ENCODE results near the gene HIBADH.

The HIBADH gene

DNA sequence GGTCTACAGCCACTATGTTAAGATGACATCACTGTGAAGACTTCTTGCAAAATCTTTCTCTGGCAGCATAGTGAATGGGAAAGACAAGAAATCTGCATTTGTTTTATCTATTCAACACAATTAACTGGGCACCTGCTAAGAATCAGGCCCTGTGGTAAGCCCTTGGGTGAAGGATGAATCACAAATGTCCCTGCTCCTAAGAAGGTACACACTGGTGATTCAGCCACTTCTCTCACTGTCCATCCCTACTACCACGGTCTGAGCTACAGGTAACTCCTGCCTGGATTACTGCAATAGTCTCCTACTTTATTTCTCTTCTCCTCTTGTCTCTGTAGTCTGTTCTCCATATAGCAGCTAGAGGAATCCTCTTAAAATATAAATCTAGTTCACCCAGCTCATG, 116.1 kb downstream of the HIBADH start:
- Histone ChIP-seq H3K27me3 (no peaks in the 10 kb centered on the region), H3K4me3 (ENCODE audit: low read depth, low read length) (no peak overlapping the region), H3K9me3 (no peaks in the 10 kb centered on the region), H3K36me3 (no peaks in the 10 kb centered on the region), H3K4me1 (no peaks in the 10 kb centered on the region)
- TF ChIP-seq, protein P1, sequence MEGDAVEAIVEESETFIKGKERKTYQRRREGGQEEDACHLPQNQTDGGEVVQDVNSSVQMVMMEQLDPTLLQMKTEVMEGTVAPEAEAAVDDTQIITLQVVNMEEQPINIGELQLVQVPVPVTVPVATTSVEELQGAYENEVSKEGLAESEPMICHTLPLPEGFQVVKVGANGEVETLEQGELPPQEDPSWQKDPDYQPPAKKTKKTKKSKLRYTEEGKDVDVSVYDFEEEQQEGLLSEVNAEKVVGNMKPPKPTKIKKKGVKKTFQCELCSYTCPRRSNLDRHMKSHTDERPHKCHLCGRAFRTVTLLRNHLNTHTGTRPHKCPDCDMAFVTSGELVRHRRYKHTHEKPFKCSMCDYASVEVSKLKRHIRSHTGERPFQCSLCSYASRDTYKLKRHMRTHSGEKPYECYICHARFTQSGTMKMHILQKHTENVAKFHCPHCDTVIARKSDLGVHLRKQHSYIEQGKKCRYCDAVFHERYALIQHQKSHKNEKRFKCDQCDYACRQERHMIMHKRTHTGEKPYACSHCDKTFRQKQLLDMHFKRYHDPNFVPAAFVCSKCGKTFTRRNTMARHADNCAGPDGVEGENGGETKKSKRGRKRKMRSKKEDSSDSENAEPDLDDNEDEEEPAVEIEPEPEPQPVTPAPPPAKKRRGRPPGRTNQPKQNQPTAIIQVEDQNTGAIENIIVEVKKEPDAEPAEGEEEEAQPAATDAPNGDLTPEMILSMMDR (IDR thresholded peaks at IDR 0.05; ENCODE audit: low read depth, low read length) = no peak
- no peak for DNase-seq

DNA sequence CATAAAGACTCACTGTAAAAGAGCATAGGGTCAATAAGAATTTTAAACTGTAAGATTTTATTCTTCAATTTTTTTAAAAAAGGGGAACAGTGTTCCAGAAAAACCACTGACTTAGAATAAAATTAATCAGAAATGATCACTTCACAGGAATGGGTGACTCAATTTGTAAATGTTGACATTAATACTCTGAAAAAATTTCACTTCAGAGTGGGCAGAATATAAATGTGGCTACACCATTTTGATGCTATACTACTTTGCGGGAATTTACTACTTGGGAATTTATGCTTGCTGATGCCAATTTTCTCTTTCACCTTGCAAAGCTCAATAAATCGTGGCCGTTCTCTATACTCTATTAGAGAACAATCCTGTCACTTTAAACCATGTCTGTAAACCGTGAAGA, 126.9 kb downstream of the HIBADH start:
- Histone ChIP-seq H3K4me3 (ENCODE audit: low read depth, low read length) (no peak overlapping the region), H3K4me1 (peaks cover 17% of the 10 kb centered on the region), H3K36me3 (no peaks in the 10 kb centered on the region; the same call in 1 of the 2 replicates), H3K9me3 (no peaks in the 10 kb centered on the region), H3K27me3 (no peaks in the 10 kb centered on the region)
- DNase-seq = no peak
- TF ChIP-seq, protein P1 (IDR thresholded peaks at IDR 0.05; ENCODE audit: low read depth, low read length) = no peak

DNA sequence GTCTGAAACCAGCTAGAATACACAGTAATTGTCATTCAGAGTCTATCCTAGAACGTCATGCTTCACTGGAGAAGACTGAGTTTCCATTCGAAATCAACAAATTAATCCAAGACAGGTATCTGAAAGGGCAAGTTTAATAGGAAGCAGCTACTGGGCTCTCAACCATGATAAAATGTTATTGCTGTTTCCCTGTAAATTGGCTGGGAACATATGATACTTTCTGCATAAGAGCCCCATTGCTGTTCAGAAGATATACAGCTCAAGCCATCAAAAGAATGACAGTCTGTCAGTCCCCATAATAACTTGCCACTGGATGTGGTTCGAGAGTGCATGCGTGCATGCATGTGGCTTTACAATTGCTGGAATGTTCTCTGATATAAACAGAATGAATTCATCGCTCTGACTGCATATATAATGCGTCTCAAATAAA, 129.0 kb downstream of the HIBADH start:
- H3K4me1 ChIP-seq = peaks cover 17% of the 10 kb centered on the region
- no peak overlapping the region for H3K4me3 ChIP-seq (ENCODE audit: low read depth, low read length)
- no peaks in the 10 kb centered on the region for H3K27me3 ChIP-seq
- H3K9me3 ChIP-seq = no peaks in the 10 kb centered on the region
- H3K36me3 ChIP-seq = peaks cover 3% of the 10 kb centered on the region; the same call in 1 of the 2 replicates
- DNase-seq = no peak
- TF ChIP-seq, protein P1 (IDR thresholded peaks at IDR 0.05; ENCODE audit: low read depth, low read length) = no peak

DNA sequence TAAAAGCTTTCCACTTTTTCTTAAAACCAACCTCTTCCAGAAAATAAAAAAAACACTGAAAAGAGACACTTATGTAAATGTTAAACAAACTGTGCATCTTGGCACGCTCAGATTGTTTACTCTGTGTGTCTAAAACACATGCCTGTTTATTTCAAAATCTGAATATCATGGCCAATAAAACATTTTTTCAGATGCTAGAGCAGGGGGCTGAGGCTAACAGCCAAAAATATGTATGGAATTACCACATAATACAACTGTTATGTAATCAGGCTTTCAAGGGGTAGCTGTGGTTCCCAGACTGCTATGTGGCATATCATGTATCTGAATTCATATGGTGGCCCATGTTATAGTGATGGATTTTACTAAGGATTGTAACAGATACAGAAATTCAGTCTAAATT, 130.4 kb downstream of the HIBADH start:
- no peaks in the 10 kb centered on the region for H3K9me3 ChIP-seq
- peaks cover 3% of the 10 kb centered on the region; the same call in 1 of the 2 replicates for H3K36me3 ChIP-seq
- no peak overlapping the region for H3K4me3 ChIP-seq (ENCODE audit: low read depth, low read length)
- DNase-seq = no peak
- TF ChIP-seq, protein P1 (IDR thresholded peaks at IDR 0.05; ENCODE audit: low read depth, low read length) = no peak
- no peaks in the 10 kb centered on the region for H3K27me3 ChIP-seq
- H3K4me1 ChIP-seq = peaks cover 17% of the 10 kb centered on the region

DNA sequence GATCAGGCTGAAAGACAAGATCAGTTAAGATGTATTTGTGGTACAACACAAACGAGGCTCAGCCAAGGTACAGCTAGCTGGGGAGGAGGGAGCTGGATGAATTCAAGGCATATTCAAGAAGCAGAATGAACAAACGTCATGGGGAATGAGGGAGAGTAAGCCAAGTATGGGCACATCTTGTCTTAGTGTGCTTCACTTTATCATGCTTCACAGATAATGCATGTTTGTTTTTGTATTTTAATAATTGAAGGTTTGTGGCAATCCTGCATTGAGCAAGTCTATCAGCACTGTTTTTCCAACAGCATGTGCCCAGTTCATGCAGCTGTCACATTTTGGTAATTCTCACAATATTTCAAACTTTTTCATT, 135.4 kb downstream of the HIBADH start:
- Histone ChIP-seq H3K4me1 (peaks cover 5% of the 10 kb centered on the region; the same call in 1 of the 2 replicates), H3K9me3 (no peaks in the 10 kb centered on the region), H3K27me3 (no peaks in the 10 kb centered on the region), H3K36me3 (peaks cover 6% of the 10 kb centered on the region; the same call in 1 of the 2 replicates), H3K4me3 (ENCODE audit: low read depth, low read length) (no peak overlapping the region)
- TF ChIP-seq, protein P1 (IDR thresholded peaks at IDR 0.05; ENCODE audit: low read depth, low read length) = no peak
- DNase-seq = no peak

DNA sequence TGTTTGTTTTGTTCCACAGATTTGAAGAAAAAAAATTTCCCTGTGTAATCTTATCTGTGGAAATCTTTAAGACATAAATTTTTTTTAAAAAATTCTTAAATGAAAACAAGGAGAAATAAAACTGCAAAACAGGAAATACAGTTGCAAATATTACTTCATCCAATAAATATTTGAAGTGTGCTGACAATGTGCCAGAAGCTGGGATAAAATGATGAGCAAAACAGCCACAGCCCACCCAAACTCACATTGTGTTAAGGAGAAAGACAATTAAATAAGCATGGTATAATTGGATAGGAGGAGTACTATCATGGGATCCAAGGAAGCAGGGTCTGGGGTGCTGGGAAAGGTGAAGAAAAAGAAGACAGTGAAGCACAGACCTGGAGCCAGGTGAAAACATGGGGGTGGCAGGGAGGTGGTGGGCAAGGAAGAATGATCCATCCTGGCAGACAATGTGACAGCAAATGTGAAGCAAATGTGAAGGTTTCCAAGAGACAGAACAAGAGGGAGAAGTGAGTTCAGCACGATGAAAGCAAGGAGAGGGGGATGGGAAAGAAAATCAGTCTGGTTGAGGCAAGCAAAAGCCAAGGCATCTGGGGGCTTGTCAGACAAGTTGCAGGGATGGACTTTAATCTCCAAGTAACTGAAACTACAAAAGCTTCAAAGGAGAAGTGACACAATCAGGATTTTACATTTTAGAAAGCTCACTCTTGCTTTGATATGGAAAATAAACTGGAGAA, 135.9 kb downstream of the HIBADH start:
- no peak overlapping the region for H3K4me3 ChIP-seq (ENCODE audit: low read depth, low read length)
- TF ChIP-seq, protein P1 (IDR thresholded peaks at IDR 0.05; ENCODE audit: low read depth, low read length) = no peak
- DNase-seq = no peak
- peaks cover 6% of the 10 kb centered on the region; the same call in 1 of the 2 replicates for H3K36me3 ChIP-seq
- no peaks in the 10 kb centered on the region for H3K27me3 ChIP-seq
- H3K4me1 ChIP-seq = no peaks in the 10 kb centered on the region
- no peaks in the 10 kb centered on the region for H3K9me3 ChIP-seq
